Activated T-helper 17 cell treated with anti-CD3 and anti-CD28 coated beads, Interleukin-2, amount 50 U/mL, for 72 hours (primary cell): Measurements from ENCODE around the gene CLN6. TPM values are rescaled to one million over a fixed set of nuclear protein-coding genes. Genes with fewer than 3 reads are reported as not detected.

Experiments used
- ATAC-seq: fragments of 150-1000 bp; cut with Tn5 transposase; replicated peaks from 2 replicates; pipeline ENCODE4 v1.10.0; 2021; ENCODE audit warnings: mild to moderate bottlenecking, moderate library complexity
- H3K27ac Mint-ChIP-seq: one replicate; pipeline ENCODE4 v1.8.0; 2022; ENCODE audit warnings: mixed read lengths
- H3K27me3 Mint-ChIP-seq: one replicate; pipeline ENCODE4 v1.8.0; 2022; ENCODE audit warnings: mixed read lengths
- H3K36me3 Mint-ChIP-seq: one replicate; pipeline ENCODE4 v1.8.0; 2022; ENCODE audit warnings: low read depth, mild to moderate bottlenecking, mixed read lengths
- H3K4me1 Mint-ChIP-seq: one replicate; pipeline ENCODE4 v1.8.0; 2022; ENCODE audit warnings: mixed read lengths
- H3K4me3 Mint-ChIP-seq: one replicate; pipeline ENCODE4 v1.8.0; 2022; ENCODE audit warnings: mild to moderate bottlenecking, mixed read lengths
- H3K9me3 Mint-ChIP-seq: one replicate; pipeline ENCODE4 v1.8.0; 2022; ENCODE audit warnings: mixed read lengths
- total RNA-seq, 2 donors: library from RNA; stranded (reverse); gene quantifications; one replicate each; pipeline ENCODE4 v1.2.3, GENCODE V29; 2022

CLN6 gene
- total RNA-seq, 2 donors from 2014 or later, result 44.2 to 69.7 TPM

DNA sequence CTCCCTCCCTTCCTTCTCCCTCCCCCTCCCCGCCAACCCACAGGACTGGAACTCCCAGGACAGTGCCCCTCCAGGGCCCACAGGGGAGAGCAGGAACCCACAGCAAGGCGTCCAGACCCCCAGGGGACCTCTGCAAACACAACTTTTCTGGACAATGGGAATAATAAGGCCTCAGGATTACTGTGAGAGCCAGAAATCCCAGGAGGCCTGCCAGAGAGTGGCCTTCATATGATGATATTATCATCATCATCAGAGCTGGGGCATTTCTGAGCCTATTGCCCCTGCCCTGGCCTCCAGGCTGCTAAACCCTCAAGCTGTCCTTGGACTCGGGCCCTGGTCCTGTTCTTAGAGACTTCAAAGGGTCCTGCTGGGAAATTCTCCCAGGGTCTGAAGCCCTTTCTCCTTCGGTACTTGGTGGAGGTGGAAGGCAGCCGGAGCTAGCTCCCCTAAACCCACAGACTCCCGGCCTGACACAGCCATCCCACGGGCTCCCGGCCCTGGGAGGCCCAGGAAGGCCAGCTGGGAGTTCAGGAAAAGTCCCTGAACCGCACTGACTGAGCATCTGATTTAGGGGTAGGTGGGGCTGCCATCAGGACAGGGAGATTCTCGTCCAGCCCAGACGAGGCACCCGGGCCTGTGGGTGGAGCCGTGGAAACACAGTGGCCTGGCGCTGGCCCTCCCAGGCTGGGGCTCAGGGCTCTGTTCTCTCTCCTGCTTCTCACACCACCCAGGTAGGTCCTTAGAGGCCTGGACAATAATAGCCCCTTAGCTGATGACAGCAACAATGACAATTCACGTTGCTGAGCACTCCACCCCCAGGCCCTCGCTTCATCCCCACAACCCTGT, 29.3 kb downstream of the CLN6 start:
- H3K4me1 Mint-ChIP-seq, result peaks cover 6% of the 10 kb centered on the region
- ATAC-seq, result no peak
- H3K36me3 Mint-ChIP-seq, result peaks cover 7% of the 10 kb centered on the region
- H3K27me3 Mint-ChIP-seq, result no peaks in the 10 kb centered on the region
- no peak overlapping the region for H3K4me3 Mint-ChIP-seq
- H3K9me3 Mint-ChIP-seq, result no peaks in the 10 kb centered on the region
- peak overlapping the region; percentile 29 for H3K27ac Mint-ChIP-seq

DNA sequence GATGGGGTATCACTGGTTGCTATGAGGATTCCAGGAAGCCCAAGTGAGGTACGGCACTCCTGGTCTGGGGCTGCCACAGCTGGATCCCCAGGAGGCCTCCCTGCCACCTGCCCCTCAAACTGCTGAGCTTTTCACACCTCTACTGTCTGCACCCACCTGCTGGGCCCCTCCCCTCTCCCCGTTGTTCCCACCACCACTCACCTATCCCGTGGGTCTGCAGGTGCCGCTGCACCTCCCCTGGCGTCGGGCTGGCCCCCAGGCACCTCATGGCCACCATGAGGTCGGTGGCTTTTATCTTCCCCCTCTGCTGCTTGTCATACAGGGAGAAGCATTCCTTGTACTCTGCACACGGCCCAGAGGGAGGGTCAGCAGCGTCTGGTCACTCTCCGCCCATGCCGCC, 30.2 kb downstream of the CLN6 start:
- H3K36me3 Mint-ChIP-seq, result peaks cover 15% of the 10 kb centered on the region
- no peak for ATAC-seq
- H3K27me3 Mint-ChIP-seq, result no peaks in the 10 kb centered on the region
- peak overlapping the region; percentile 29 for H3K27ac Mint-ChIP-seq
- peaks cover 6% of the 10 kb centered on the region for H3K4me1 Mint-ChIP-seq
- no peak overlapping the region for H3K4me3 Mint-ChIP-seq
- H3K9me3 Mint-ChIP-seq, result no peaks in the 10 kb centered on the region

- peaks cover 29% of the 10 kb centered on the region for H3K36me3 Mint-ChIP-seq
- no peak overlapping the region for H3K27ac Mint-ChIP-seq
- no peaks in the 10 kb centered on the region for H3K9me3 Mint-ChIP-seq
- H3K4me3 Mint-ChIP-seq, result no peak overlapping the region
- H3K4me1 Mint-ChIP-seq, result peaks cover 6% of the 10 kb centered on the region
- no peaks in the 10 kb centered on the region for H3K27me3 Mint-ChIP-seq
- no peak for ATAC-seq
These were observed 31.7 kb downstream of the CLN6 start for GRCh38 chr15:68197661-68198437.

DNA sequence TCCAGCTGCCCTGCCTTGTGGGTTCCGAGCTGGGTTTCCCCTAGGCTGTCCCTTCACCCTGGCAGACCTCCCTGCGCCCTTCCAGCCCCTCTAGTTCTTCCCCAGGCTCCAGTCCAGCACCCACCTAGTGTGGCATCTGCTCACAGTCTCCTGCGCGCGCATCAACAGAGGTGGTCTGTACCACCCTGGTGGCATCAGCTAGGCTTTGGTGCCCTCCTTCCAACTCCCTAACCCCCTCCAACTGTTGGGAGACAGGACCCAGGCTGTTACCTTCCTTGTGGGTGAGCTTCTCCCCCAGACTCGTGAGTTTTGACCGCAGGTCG, 32.4 kb downstream of the CLN6 start:
- no peaks in the 10 kb centered on the region for H3K27me3 Mint-ChIP-seq
- no peak overlapping the region for H3K4me3 Mint-ChIP-seq
- peaks cover 6% of the 10 kb centered on the region for H3K4me1 Mint-ChIP-seq
- no peak for ATAC-seq
- H3K27ac Mint-ChIP-seq, result no peak overlapping the region
- H3K36me3 Mint-ChIP-seq, result peaks cover 36% of the 10 kb centered on the region
- no peaks in the 10 kb centered on the region for H3K9me3 Mint-ChIP-seq

DNA sequence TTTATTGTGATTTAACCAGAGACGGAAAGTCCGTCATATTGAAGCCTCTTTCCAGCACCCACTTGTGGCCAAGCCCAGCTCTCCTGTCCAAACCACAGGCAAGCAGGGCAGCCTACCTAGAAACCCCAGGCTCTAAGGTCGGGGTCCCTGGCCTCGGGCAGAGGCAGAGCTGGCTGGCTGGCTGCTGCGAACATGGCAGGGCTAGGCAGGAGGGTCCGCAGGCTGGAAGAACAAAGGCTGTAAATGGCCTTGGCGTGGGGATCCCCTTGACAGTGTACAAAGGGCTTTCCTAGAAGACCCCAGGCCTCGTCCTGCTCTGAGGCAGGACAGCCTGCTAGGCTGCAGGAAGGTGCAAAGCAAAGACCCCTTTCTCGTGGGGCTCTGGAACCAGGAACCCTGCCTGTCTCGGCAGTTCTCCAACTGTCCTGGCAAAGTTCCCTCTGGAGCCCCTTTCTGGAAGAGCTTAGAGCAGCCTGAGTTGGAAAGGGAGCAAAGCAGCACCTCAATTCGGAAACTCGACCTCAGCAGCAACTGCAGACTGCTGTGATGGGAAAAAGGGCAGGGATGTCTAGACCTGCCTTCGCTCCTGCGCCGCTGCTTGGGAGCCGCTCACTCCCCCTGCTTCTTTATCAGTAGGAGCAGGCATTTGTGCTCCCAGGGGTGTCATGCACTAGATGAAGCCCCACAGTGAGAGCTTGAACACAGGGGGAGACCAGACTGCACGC, 32.9 kb downstream of the CLN6 start:
- Mint-ChIP-seq H3K4me1 (peaks cover 2% of the 10 kb centered on the region), H3K9me3 (no peaks in the 10 kb centered on the region), H3K27ac (no peak overlapping the region), H3K27me3 (no peaks in the 10 kb centered on the region), H3K4me3 (no peak overlapping the region), H3K36me3 (peaks cover 41% of the 10 kb centered on the region)
- ATAC-seq, result no peak

DNA sequence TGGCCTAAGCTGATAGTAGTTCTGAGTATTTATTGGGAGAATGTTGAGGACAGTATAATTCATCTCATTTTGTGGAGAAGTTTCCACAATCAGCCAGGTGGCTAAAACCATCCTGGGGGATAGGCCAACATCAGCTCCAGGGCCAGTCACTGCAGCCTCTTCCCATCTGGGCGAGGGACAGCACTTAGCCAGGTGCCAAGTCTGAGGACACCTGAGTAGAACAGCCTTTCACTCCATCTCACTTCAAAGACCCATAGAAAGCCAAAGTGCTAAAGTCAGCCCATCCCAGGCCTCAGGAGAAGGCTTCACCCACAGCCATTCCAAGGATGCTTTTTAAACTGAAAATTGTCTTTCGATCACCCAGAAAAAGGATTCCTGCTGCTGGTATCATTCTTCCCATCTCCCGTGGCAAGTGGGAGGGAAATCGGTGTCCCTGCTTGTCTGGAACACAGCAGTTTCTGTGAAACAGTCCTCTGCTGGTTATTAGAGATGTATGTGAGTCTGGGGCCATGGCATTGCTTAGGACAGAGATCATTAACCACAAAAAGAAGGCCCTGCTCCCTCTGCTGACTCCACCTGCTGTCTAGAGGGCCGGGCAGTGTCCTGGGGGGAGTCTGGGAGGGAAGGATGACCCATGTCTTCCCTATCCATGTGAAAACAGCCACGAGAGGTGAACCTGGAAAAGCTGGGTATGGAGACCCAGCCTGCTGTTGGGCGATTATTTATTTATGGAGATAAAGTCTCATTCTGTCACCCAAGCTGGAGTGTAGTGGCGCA, 34.0 kb downstream of the CLN6 start:
- ATAC-seq, result no peak
- H3K4me3 Mint-ChIP-seq, result no peak overlapping the region
- no peaks in the 10 kb centered on the region for H3K27me3 Mint-ChIP-seq
- H3K36me3 Mint-ChIP-seq, result peaks cover 49% of the 10 kb centered on the region
- H3K4me1 Mint-ChIP-seq, result no peaks in the 10 kb centered on the region
- no peaks in the 10 kb centered on the region for H3K9me3 Mint-ChIP-seq
- peak overlapping the region; percentile 46 for H3K27ac Mint-ChIP-seq

GRCh38 chr15:68192804-68193486, 36.6 kb downstream of the CLN6 start:
- Mint-ChIP-seq H3K27me3 (no peaks in the 10 kb centered on the region), H3K4me1 (peaks cover 10% of the 10 kb centered on the region), H3K4me3 (no peak overlapping the region), H3K36me3 (peaks cover 75% of the 10 kb centered on the region), H3K9me3 (no peaks in the 10 kb centered on the region), H3K27ac (peak overlapping the region; percentile 14)
- ATAC-seq, result no peak

- Mint-ChIP-seq H3K36me3 (peaks cover 78% of the 10 kb centered on the region), H3K27me3 (no peaks in the 10 kb centered on the region), H3K9me3 (no peaks in the 10 kb centered on the region), H3K4me3 (no peak overlapping the region), H3K27ac (no peak overlapping the region), H3K4me1 (peaks cover 10% of the 10 kb centered on the region)
- ATAC-seq, result no peak
These were observed 37.4 kb downstream of the CLN6 start for GRCh38 chr15:68192117-68192516.

DNA sequence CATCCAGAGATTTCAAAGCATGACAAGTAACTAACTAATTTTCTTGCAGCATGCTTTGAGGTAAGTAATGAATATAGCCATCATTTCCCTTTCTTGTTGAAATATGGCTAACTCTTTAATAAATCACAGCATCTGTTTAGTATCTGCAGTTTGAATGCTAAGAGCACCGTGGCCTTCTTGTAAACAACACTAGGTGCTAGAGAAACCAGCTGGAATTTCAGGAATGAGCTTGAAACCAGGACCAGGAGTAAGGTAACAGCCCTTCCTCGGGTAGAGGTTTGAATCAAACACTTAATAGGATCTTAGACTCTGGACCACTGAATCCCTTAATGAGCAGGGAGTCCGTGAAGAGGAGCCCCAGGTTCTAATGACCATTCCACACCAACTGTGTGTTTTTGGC, 38.0 kb downstream of the CLN6 start:
- no peak for ATAC-seq
- Mint-ChIP-seq H3K4me3 (no peak overlapping the region), H3K27me3 (no peaks in the 10 kb centered on the region), H3K36me3 (peaks cover 78% of the 10 kb centered on the region), H3K27ac (no peak overlapping the region), H3K4me1 (peaks cover 10% of the 10 kb centered on the region), H3K9me3 (no peaks in the 10 kb centered on the region)

DNA sequence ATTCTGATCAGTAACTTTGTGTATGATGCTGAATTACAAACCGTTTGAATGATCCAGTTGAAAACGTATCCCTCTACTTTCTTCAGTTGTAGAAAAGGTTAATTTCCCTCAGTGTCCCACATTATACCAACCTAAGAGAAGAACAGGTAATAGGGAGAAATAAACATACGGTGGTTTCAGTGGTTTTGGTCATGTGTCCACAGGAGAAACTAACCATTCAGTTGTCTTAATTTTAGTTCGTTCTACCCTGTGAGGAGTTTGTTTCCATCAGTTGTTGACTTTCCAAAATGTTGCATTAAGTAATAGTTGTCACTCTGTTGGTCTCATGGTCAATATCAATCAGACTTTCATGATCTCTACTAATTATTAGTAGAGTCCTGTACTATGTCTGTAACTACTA, 39.5 kb downstream of the CLN6 start:
- Mint-ChIP-seq H3K4me1 (peaks cover 10% of the 10 kb centered on the region), H3K27ac (no peak overlapping the region), H3K4me3 (no peak overlapping the region), H3K9me3 (no peaks in the 10 kb centered on the region), H3K36me3 (peaks cover 85% of the 10 kb centered on the region), H3K27me3 (no peaks in the 10 kb centered on the region)
- ATAC-seq, result no peak

DNA sequence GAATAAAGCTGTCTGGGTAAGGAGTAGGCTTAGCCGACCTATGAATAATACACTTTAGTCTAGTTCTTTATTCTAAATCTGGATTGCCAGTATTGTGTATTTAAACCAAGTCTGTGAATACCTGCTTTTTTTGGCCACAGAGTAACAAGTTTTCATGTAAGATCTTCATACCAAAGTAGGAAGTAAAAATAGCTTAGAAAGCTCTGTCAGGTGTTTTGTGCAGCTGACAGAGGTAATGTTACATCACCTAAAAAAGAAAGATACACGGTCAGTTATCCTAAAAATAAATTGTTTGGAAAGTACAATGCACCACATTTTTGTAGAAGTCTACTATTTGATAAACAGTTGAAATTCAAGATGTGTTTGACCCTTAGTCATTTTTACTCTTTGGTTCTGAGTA, 40.9 kb downstream of the CLN6 start:
- no peak for ATAC-seq
- Mint-ChIP-seq H3K4me1 (peaks cover 10% of the 10 kb centered on the region), H3K9me3 (no peaks in the 10 kb centered on the region), H3K27me3 (no peaks in the 10 kb centered on the region), H3K4me3 (no peak overlapping the region), H3K36me3 (peaks cover 87% of the 10 kb centered on the region), H3K27ac (peak overlapping the region; percentile 61)

DNA sequence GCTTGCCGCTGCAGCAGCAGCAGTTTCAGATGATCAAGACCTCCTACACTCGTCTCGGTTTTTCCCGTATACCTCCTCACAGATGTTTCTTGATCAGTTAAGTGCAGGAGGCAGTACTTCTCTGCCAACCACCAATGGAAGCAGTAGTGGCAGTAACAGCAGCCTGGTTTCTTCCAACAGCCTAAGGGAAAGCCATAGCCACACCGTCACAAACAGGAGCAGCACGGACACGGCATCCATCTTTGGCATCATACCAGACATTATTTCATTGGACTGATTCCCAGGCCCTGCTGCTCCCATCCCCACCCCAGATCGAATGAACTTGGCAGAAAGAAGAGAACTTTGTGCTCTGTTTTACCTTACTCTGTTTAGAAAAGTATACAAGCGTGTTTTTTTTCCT, 42.0 kb downstream of the CLN6 start:
- H3K27ac Mint-ChIP-seq, result peak overlapping the region; percentile 16
- ATAC-seq, result no peak

DNA sequence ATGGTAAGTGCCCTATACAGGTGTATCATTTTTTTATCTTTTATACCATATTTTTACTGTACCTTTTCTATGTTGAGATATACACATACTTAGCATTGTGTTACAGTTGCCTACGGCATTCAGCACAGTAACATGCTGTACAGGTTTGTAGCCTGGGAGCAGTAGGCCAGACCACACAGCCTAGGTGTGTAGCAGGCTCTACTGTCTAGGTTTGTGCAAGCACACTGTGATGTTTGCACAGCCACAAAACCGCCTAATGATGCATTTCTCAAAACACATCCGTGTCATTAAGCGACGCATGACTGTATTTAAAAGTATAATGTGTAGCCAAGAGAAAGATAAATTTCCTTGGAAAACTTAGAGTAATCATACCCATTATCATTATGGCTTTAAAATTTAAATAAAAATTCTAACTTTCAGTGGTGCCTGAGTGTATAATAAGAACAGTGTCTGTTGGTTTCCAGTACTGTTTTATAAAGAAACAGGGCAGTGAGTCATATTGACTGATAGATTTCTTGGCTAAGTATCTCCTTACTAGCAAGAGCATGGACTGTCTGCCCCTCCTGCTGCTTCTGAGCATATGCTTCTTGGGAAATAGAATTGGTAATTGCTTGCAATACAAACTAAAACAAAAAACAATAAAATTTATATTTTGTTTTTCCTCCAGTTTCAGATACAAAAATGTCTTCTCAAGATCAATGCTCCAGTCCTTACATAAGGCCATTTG, 42.7 kb downstream of the CLN6 start:
- H3K9me3 Mint-ChIP-seq, result no peaks in the 10 kb centered on the region
- no peaks in the 10 kb centered on the region for H3K27me3 Mint-ChIP-seq
- H3K4me3 Mint-ChIP-seq, result no peak overlapping the region
- H3K27ac Mint-ChIP-seq, result no peak overlapping the region
- peaks cover 10% of the 10 kb centered on the region for H3K4me1 Mint-ChIP-seq
- peaks cover 86% of the 10 kb centered on the region for H3K36me3 Mint-ChIP-seq
- ATAC-seq, result peak; percentile 26

More for the DNA sequence above, 42.0 kb downstream of the CLN6 start:
- Mint-ChIP-seq H3K27me3 (no peaks in the 10 kb centered on the region), H3K4me3 (no peak overlapping the region), H3K9me3 (no peaks in the 10 kb centered on the region), H3K36me3 (peaks cover 87% of the 10 kb centered on the region), H3K4me1 (peaks cover 10% of the 10 kb centered on the region)
